Measurements from ENCODE around the gene THBS1. TPM values are rescaled to one million over a fixed set of nuclear protein-coding genes. Genes with fewer than 3 reads are reported as not detected.

Gene THBS1
- polyA plus RNA-seq, 3 donors from 2014 or later: 2.2 to 11.4 (median 9.2) TPM

GRCh38 chr15:39587731-39588530 lies 7.1 kb downstream of the THBS1 start:
- H3K27ac Mint-ChIP-seq: peak overlapping the region; percentile 27 to 70 (median 58)
- H3K27me3 Mint-ChIP-seq (ENCODE audit: low read depth in 3 of 3): peaks cover 0 to 2% (median 2%) of the 10 kb centered on the region in 3 donors
- H3K4me3 Mint-ChIP-seq: peak overlapping the region in 2 of 5 donors; percentile 27 to 76
- DNase-seq: peak; percentile 32 to 39 (median 33)
- H3K36me3 Mint-ChIP-seq: peaks cover 44 to 58% (median 46%) of the 10 kb centered on the region in 3 donors
- H3K9me3 Mint-ChIP-seq: no peaks in the 10 kb centered on the region
- peaks cover 29 to 58% of the 10 kb centered on the region in 2 donors for H3K4me1 Mint-ChIP-seq

- Mint-ChIP-seq H3K9me3 (no peaks in the 10 kb centered on the region), H3K27me3 (ENCODE audit: low read depth in 3 of 3) (peaks cover 0 to 2% (median 2%) of the 10 kb centered on the region in 3 donors), H3K27ac (peak overlapping the region in 2 of 6 donors; percentile 54 to 70), H3K4me3 (no peak overlapping the region), H3K4me1 (peaks cover 28 to 52% of the 10 kb centered on the region in 2 donors), H3K36me3 (peaks cover 46 to 63% (median 48%) of the 10 kb centered on the region in 3 donors)
- DNase-seq: no peak
These were observed 7.8 kb downstream of the THBS1 start for GRCh38 chr15:39588531-39589192.

- Mint-ChIP-seq H3K36me3 (peaks cover 51 to 67% (median 54%) of the 10 kb centered on the region in 3 donors), H3K4me3 (no peak overlapping the region), H3K27ac (peak overlapping the region in 1 of 6 donors; percentile 46), H3K9me3 (no peaks in the 10 kb centered on the region), H3K4me1 (peaks cover 32 to 52% of the 10 kb centered on the region in 2 donors), H3K27me3 (ENCODE audit: low read depth in 3 of 3) (peaks cover 0 to 2% (median 0%) of the 10 kb centered on the region in 3 donors)
- no peak for DNase-seq
These were observed 8.4 kb downstream of the THBS1 start for GRCh38 chr15:39589193-39589814.

- peaks cover 51 to 67% (median 54%) of the 10 kb centered on the region in 3 donors for H3K36me3 Mint-ChIP-seq
- H3K4me1 Mint-ChIP-seq: peaks cover 29 to 51% of the 10 kb centered on the region in 2 donors
- peaks cover 0 to 2% (median 0%) of the 10 kb centered on the region in 3 donors for H3K27me3 Mint-ChIP-seq (ENCODE audit: low read depth in 3 of 3)
- DNase-seq: no peak
- no peak overlapping the region for H3K27ac Mint-ChIP-seq
- no peak overlapping the region for H3K4me3 Mint-ChIP-seq
- no peaks in the 10 kb centered on the region for H3K9me3 Mint-ChIP-seq
These were observed 9.2 kb downstream of the THBS1 start for GRCh38 chr15:39589815-39590644.

- no peak for DNase-seq
- Mint-ChIP-seq H3K27me3 (ENCODE audit: low read depth in 3 of 3) (peaks cover 0 to 2% (median 2%) of the 10 kb centered on the region in 3 donors), H3K4me3 (no peak overlapping the region), H3K4me1 (peaks cover 21 to 38% of the 10 kb centered on the region in 2 donors), H3K27ac (peak overlapping the region in 1 of 6 donors; percentile 11), H3K9me3 (no peaks in the 10 kb centered on the region), H3K36me3 (peaks cover 52 to 68% (median 65%) of the 10 kb centered on the region in 3 donors)
These were observed 10.4 kb downstream of the THBS1 start for GRCh38 chr15:39591141-39591895.

GRCh38 chr15:39591896-39592315 lies 11.0 kb downstream of the THBS1 start:
- no peak for DNase-seq
- Mint-ChIP-seq H3K4me3 (no peak overlapping the region), H3K27me3 (ENCODE audit: low read depth in 3 of 3) (peaks cover 0 to 2% (median 2%) of the 10 kb centered on the region in 3 donors), H3K27ac (peak overlapping the region in 1 of 6 donors; percentile 35), H3K36me3 (peaks cover 53 to 72% (median 70%) of the 10 kb centered on the region in 3 donors), H3K4me1 (peaks cover 23 to 34% of the 10 kb centered on the region in 2 donors), H3K9me3 (no peaks in the 10 kb centered on the region)

GRCh38 chr15:39592500-39592899 lies 11.6 kb downstream of the THBS1 start:
- DNase-seq: no peak
- peak overlapping the region in 1 of 6 donors; percentile 46 for H3K27ac Mint-ChIP-seq
- H3K4me3 Mint-ChIP-seq: no peak overlapping the region
- H3K9me3 Mint-ChIP-seq: no peaks in the 10 kb centered on the region
- H3K4me1 Mint-ChIP-seq: peaks cover 23 to 29% of the 10 kb centered on the region in 2 donors
- H3K27me3 Mint-ChIP-seq (ENCODE audit: low read depth in 3 of 3): peaks cover 0 to 2% (median 2%) of the 10 kb centered on the region in 3 donors
- H3K36me3 Mint-ChIP-seq: peaks cover 52 to 76% (median 75%) of the 10 kb centered on the region in 3 donors

- H3K4me1 Mint-ChIP-seq: peaks cover 18 to 29% of the 10 kb centered on the region in 2 donors
These were observed 12.3 kb downstream of the THBS1 start for GRCh38 chr15:39593071-39593655.

GRCh38 chr15:39593656-39594445 lies 13.0 kb downstream of the THBS1 start:
- Mint-ChIP-seq H3K27ac (peak overlapping the region; percentile 58 to 87 (median 76)), H3K4me3 (peak overlapping the region; percentile 64 to 71 (median 67)), H3K36me3 (peaks cover 45 to 77% (median 70%) of the 10 kb centered on the region in 3 donors), H3K27me3 (ENCODE audit: low read depth in 3 of 3) (peaks cover 0 to 2% (median 0%) of the 10 kb centered on the region in 3 donors), H3K9me3 (no peaks in the 10 kb centered on the region), H3K4me1 (peaks cover 13 to 24% of the 10 kb centered on the region in 2 donors)
- DNase-seq: peak; percentile 43 to 61 (median 49)

More at GRCh38 chr15:39593071-39593655, 12.3 kb downstream of the THBS1 start:
- Mint-ChIP-seq H3K27ac (peak overlapping the region in 2 of 6 donors; percentile 65 to 74), H3K36me3 (peaks cover 47 to 76% (median 72%) of the 10 kb centered on the region in 3 donors), H3K9me3 (no peaks in the 10 kb centered on the region), H3K4me3 (no peak overlapping the region), H3K27me3 (ENCODE audit: low read depth in 3 of 3) (peaks cover 0 to 2% (median 0%) of the 10 kb centered on the region in 3 donors)
- no peak for DNase-seq

- DNase-seq: no peak
- Mint-ChIP-seq H3K4me3 (peak overlapping the region; percentile 64 to 71 (median 67)), H3K36me3 (peaks cover 38 to 72% (median 62%) of the 10 kb centered on the region in 3 donors), H3K27ac (peak overlapping the region; percentile 58 to 87 (median 76)), H3K9me3 (no peaks in the 10 kb centered on the region), H3K27me3 (ENCODE audit: low read depth in 3 of 3) (peaks cover 0 to 2% (median 0%) of the 10 kb centered on the region in 3 donors), H3K4me1 (peaks cover 13 to 22% of the 10 kb centered on the region in 2 donors)
These were observed 13.8 kb downstream of the THBS1 start for GRCh38 chr15:39594446-39595337.

All from immature natural killer cell (primary cell).